Measurements from ENCODE around the gene BRCA1. TPM values are rescaled to one million over a fixed set of nuclear protein-coding genes. Genes with fewer than 3 reads are reported as not detected.
"Not testable (repeated sequence)": the region's sequence is repeated elsewhere in the genome, so short reads cannot be mapped to it uniquely, and the experiment has no call there.

The BRCA1 gene
- total RNA-seq, 1 donor from 2014 or later: 93.3 TPM

DNA sequence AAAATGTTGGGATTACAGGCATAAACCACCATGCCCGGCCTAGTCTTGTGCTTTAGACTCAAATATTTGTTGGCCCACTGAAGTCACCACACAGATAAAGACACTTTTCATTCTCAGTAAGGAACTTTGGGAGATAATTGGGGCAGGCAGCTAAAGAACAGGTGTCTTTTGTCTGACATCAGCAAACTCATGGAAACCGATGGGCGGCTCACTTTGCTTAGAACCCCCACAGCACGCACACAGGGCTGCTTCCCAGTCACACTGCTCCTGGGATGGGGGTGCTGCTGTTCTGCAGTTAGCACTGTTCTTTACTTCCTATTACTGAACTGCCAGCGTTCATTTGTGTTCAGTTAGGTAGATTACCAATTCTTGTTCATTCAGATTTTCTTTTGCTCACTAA, 18.0 kb upstream of the BRCA1 start:
- intact Hi-C loops (cut with micrococcal nuclease): no loop called here
- no peak overlapping the region for H3K27ac Mint-ChIP-seq
- H3K9me3 Mint-ChIP-seq: no peaks in the 10 kb centered on the region
- no peaks in the 10 kb centered on the region for H3K4me1 Mint-ChIP-seq
- no peaks in the 10 kb centered on the region for H3K27me3 Mint-ChIP-seq
- H3K36me3 Mint-ChIP-seq (ENCODE audit: low read depth): no peaks in the 10 kb centered on the region
- DNase-seq: no peak
- H3K4me3 Mint-ChIP-seq: no peak overlapping the region

GRCh38 chr17:43142153-43142552, 17.0 kb upstream of the BRCA1 start:
- H3K9me3 Mint-ChIP-seq: no peaks in the 10 kb centered on the region
- intact Hi-C loops (cut with micrococcal nuclease): no loop called here
- no peak for DNase-seq
- H3K4me3 Mint-ChIP-seq: no peak overlapping the region
- no peak overlapping the region for H3K27ac Mint-ChIP-seq
- no peaks in the 10 kb centered on the region for H3K27me3 Mint-ChIP-seq
- no peaks in the 10 kb centered on the region for H3K36me3 Mint-ChIP-seq (ENCODE audit: low read depth)
- H3K4me1 Mint-ChIP-seq: no peaks in the 10 kb centered on the region

GRCh38 chr17:43140396-43141332, 15.5 kb upstream of the BRCA1 start:
- no peaks in the 10 kb centered on the region for H3K9me3 Mint-ChIP-seq

GRCh38 chr17:43138531-43138930, 13.4 kb upstream of the BRCA1 start:
- H3K27ac Mint-ChIP-seq; DNase-seq; intact Hi-C loops (cut with micrococcal nuclease); H3K4me3 Mint-ChIP-seq; H3K27me3 Mint-ChIP-seq; H3K36me3 Mint-ChIP-seq (ENCODE audit: low read depth); H3K9me3 Mint-ChIP-seq; H3K4me1 Mint-ChIP-seq: not testable (repeated sequence)

More at GRCh38 chr17:43140396-43141332, 15.5 kb upstream of the BRCA1 start:
- H3K36me3 Mint-ChIP-seq (ENCODE audit: low read depth): no peaks in the 10 kb centered on the region
- peaks cover 7% of the 10 kb centered on the region for H3K4me1 Mint-ChIP-seq
- H3K27ac Mint-ChIP-seq: no peak overlapping the region
- no peak overlapping the region for H3K4me3 Mint-ChIP-seq
- intact Hi-C loops (cut with micrococcal nuclease): no loop called here
- no peak for DNase-seq
- H3K27me3 Mint-ChIP-seq: no peaks in the 10 kb centered on the region

DNA sequence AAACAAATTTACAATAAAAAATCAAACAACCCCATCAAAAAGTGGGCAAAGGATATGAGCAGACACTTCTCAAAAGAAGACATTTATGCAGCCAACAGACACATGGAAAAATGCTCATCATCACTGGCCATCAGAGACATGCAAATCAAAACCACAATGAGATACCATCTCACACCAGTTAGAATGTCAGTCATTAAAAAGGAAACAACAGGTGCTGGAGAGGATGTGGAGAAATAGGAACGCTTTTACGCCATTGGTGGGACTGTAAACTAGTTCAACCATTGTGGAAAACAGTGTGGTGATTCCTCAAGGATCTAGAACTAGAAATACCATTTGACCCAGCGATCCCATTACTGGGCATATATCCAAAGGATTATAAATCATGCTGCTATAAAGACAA, 11.4 kb upstream of the BRCA1 start:
- peaks cover 14% of the 10 kb centered on the region for H3K36me3 Mint-ChIP-seq (ENCODE audit: low read depth)
- intact Hi-C loops (cut with micrococcal nuclease); H3K9me3 Mint-ChIP-seq; DNase-seq; H3K4me3 Mint-ChIP-seq; H3K27me3 Mint-ChIP-seq; H3K4me1 Mint-ChIP-seq: not testable (repeated sequence)
- H3K27ac Mint-ChIP-seq: peak overlapping the region; percentile 59

DNA sequence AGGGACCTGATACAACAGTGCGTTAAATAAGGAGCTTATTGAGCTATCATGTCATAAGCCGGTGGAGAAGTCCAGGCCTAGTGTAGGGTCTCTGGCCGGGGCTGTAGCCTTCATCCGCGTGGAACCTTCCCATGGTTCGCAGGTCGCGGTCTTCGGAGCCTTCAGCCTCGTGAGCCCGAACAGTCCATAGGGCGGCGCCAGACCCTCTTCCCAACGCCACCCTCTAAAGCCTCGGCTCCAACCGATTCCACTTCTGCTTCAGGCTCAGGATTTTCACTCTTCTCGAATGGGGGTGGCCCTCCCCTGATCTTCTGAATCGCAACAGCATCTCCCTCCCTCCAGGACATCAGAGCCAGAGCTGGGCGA, 10.3 kb upstream of the BRCA1 start:
- intact Hi-C loops (cut with micrococcal nuclease): no loop called here
- Mint-ChIP-seq H3K36me3 (ENCODE audit: low read depth) (peaks cover 14% of the 10 kb centered on the region), H3K4me1 (peaks cover 7% of the 10 kb centered on the region), H3K27ac (no peak overlapping the region), H3K4me3 (no peak overlapping the region), H3K9me3 (no peaks in the 10 kb centered on the region), H3K27me3 (no peaks in the 10 kb centered on the region)
- DNase-seq: no peak

DNA sequence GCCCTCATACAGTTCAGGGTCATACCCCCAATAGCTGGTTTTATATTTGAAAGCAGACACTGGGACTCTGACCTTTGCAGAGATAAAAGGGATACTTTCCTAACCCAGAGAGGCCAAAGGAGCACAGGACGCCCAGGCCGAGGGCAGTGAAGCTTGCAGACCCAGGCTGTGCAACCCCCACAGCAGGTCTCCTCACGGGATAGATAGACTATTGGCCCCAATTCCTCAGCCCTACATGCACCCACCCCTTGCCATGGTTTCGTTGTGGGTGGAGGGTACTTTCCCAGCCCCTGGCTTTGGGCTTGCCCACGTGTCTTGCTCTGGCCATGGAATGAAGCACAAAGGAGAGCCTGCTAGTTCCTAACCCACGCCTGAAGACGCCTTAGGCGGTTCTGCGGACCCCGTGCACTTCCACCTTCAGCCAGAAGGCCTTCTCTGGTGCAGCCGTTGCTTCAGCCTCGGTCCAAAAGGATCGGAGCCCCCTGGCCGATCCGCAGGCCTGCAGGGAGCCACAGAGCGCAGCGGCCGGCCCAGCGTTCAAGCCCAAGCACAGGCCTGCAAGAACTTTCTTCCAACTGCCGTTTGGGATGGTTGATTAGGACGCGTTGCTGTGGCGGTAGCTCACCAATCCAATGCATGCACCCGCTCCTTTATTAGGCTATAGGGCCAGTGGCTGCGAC, 9.8 kb upstream of the BRCA1 start:
- intact Hi-C loops (cut with micrococcal nuclease): no loop called here
- Mint-ChIP-seq H3K4me1 (peaks cover 7% of the 10 kb centered on the region), H3K4me3 (no peak overlapping the region), H3K9me3 (no peaks in the 10 kb centered on the region), H3K27me3 (no peaks in the 10 kb centered on the region), H3K27ac (no peak overlapping the region), H3K36me3 (ENCODE audit: low read depth) (peaks cover 14% of the 10 kb centered on the region)
- DNase-seq: no peak

- DNase-seq; H3K4me3 Mint-ChIP-seq; H3K9me3 Mint-ChIP-seq; H3K27me3 Mint-ChIP-seq; H3K27ac Mint-ChIP-seq; intact Hi-C loops (cut with micrococcal nuclease); H3K4me1 Mint-ChIP-seq: not testable (repeated sequence)
- H3K36me3 Mint-ChIP-seq (ENCODE audit: low read depth): peaks cover 16% of the 10 kb centered on the region
Observed at GRCh38 chr17:43133439-43133838, 8.3 kb upstream of the BRCA1 start.

DNA sequence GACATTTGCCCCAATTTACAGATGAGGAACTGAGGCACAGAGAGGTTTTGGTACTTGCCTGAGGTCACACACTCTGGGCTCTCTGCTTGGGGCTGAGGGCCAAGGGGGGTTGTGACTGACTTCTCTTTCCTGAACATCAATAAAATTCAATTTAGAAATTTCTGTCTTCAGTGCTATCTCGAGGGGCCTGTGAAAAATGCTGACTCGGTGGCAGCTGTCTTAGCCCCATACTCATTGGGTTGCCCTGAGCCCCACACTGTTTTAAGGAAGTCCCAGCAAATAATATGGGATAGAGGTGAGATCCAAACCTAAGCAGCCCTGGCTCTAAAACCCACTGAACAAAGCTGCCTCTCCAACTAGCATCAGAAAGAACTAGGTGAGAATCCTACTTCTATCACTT, 7.0 kb upstream of the BRCA1 start:
- intact Hi-C loops (cut with micrococcal nuclease): no loop called here
- no peaks in the 10 kb centered on the region for H3K27me3 Mint-ChIP-seq
- DNase-seq: no peak
- peaks cover 24% of the 10 kb centered on the region for H3K36me3 Mint-ChIP-seq (ENCODE audit: low read depth)
- no peak overlapping the region for H3K4me3 Mint-ChIP-seq
- H3K27ac Mint-ChIP-seq: no peak overlapping the region
- H3K4me1 Mint-ChIP-seq: peaks cover 14% of the 10 kb centered on the region
- no peaks in the 10 kb centered on the region for H3K9me3 Mint-ChIP-seq

DNA sequence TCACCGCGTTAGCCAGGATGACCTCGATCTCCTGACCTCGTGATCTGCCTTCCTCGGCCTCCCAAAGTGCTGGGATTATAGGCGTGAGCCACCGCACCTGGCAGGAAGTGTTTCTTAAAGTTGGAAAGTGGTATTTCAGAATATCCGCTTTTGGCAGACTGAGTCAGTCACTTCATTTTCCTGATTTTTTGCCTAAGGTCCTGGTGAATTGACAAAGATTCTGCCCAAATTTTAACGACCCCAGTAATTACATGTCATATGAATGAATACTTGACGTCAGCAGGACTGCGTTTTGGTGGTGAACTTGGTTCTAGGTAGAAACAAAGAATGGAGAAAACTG, 4.5 kb upstream of the BRCA1 start:
- DNase-seq: no peak
- H3K36me3 Mint-ChIP-seq (ENCODE audit: low read depth): peaks cover 33% of the 10 kb centered on the region
- H3K27ac Mint-ChIP-seq: no peak overlapping the region
- H3K4me1 Mint-ChIP-seq: peaks cover 17% of the 10 kb centered on the region
- no peaks in the 10 kb centered on the region for H3K27me3 Mint-ChIP-seq
- intact Hi-C loops (cut with micrococcal nuclease): loop anchor here (5.0 to 10.0 kb wide), 2 partner anchors 83 to 105 kb away; partner anchors contain the start of genes RND2, TMEM106A and VAT1
- no peaks in the 10 kb centered on the region for H3K9me3 Mint-ChIP-seq
- no peak overlapping the region for H3K4me3 Mint-ChIP-seq

DNA sequence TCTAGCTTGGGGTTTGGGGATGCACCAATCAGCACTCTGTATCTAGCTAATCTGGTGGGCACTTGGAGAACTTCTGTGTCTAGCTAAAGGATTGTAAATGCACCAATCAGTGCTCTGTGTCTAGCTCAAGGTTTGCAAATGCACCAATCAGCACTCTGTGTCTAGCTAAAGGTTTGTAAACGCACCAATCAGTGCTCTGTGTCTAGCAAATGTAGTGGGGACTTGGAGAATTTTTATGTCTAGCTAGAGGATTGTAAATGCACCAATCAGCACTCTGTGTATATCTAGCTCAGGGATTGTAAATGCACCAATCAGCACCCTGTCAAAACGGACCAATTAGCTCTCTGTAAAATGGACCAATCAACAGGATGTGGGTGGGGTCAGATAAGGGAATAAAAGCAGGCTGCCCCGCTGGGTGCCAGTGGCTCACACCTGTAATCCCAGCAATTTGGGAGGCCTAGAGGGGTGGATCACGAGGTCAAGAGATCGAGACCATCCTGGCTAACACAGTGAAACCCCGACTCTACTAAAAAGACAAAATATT, 2.2 kb upstream of the BRCA1 start:
- Mint-ChIP-seq H3K27ac (peak overlapping the region; percentile 75), H3K4me1 (peaks cover 25% of the 10 kb centered on the region), H3K4me3 (peak overlapping the region; percentile 72), H3K36me3 (ENCODE audit: low read depth) (peaks cover 30% of the 10 kb centered on the region)
- not testable (repeated sequence) for H3K27me3 Mint-ChIP-seq, DNase-seq, H3K9me3 Mint-ChIP-seq
- intact Hi-C loops (cut with micrococcal nuclease): loop anchor here (5.0 to 10.0 kb wide), 2 partner anchors 85 to 103 kb away; partner anchors contain the start of genes RND2, TMEM106A and VAT1

DNA sequence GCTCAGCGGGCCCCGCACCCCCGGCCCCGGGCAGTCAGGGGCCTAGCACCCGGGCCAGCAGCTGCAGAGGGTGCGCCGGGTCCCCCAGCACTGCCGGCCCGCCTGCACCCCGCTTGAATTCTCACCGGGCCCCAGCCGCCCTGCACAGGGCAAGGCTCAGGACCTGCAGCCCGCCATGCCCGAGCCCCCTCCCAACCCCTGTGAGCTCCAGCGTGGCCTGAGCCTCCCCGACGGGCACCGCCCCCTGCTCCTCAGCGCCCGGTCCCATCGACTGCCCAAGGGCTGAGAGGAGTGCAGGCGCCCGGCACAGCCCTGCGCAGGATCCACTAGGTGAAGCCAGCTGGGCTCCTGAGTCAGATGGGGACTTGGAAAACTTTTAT, 1.7 kb upstream of the BRCA1 start:
- Mint-ChIP-seq H3K4me3 (peak overlapping the region; percentile 72), H3K9me3 (no peaks in the 10 kb centered on the region), H3K4me1 (peaks cover 27% of the 10 kb centered on the region), H3K36me3 (ENCODE audit: low read depth) (peaks cover 31% of the 10 kb centered on the region), H3K27ac (peak overlapping the region; percentile 75), H3K27me3 (no peaks in the 10 kb centered on the region)
- intact Hi-C loops (cut with micrococcal nuclease): loop anchor here (5.0 to 10.0 kb wide), 2 partner anchors 85 to 102 kb away; partner anchors contain the start of genes RND2, TMEM106A and VAT1
- no peak for DNase-seq

GRCh38 chr17:43125967-43126910, 1.1 kb upstream of the BRCA1 start:
- H3K4me3 Mint-ChIP-seq: peak overlapping the region; percentile 100
- peak; percentile 63 for DNase-seq
- H3K9me3 Mint-ChIP-seq: no peaks in the 10 kb centered on the region
- H3K4me1 Mint-ChIP-seq: peaks cover 29% of the 10 kb centered on the region
- no peaks in the 10 kb centered on the region for H3K27me3 Mint-ChIP-seq
- intact Hi-C loops (cut with micrococcal nuclease): loop anchor here (1.0 to 10.0 kb wide), 6 partner anchors 44 to 189 kb away; partner anchors contain the start of genes PTGES3L, RND2, RPL27 and RUNDC1
- H3K27ac Mint-ChIP-seq: peak overlapping the region; percentile 99
- peaks cover 33% of the 10 kb centered on the region for H3K36me3 Mint-ChIP-seq (ENCODE audit: low read depth)
